ES-I3 (cell line): ENCODE data around the gene NAB1.
"Not testable (repeated sequence)": the region's sequence is repeated elsewhere in the genome, so short reads cannot be mapped to it uniquely, and the experiment has no call there.

ENCODE experiments used
- H3K36me3 ChIP-seq: 2 replicates; pipeline ENCODE4 v1.6.1; 2013; ENCODE audit warnings: mild to moderate bottlenecking, low read length, control low read depth, moderate library complexity; ENCODE audit not compliant: insufficient read depth
- H3K4me1 ChIP-seq: 2 replicates; pipeline ENCODE4 v1.6.1; 2013; ENCODE audit warnings: mild to moderate bottlenecking, control low read depth, low read length; ENCODE audit not compliant: insufficient read depth
- H3K9ac ChIP-seq: 2 replicates; pipeline ENCODE4 v1.6.1; 2013; ENCODE audit warnings: low read depth, mild to moderate bottlenecking, low read length, moderate library complexity
- H3K9me3 ChIP-seq: 2 replicates; pipeline ENCODE4 v1.6.1; 2013; ENCODE audit warnings: mild to moderate bottlenecking, low read length, moderate library complexity; ENCODE audit not compliant: control insufficient read depth, insufficient read depth

NAB1 gene, protein sequence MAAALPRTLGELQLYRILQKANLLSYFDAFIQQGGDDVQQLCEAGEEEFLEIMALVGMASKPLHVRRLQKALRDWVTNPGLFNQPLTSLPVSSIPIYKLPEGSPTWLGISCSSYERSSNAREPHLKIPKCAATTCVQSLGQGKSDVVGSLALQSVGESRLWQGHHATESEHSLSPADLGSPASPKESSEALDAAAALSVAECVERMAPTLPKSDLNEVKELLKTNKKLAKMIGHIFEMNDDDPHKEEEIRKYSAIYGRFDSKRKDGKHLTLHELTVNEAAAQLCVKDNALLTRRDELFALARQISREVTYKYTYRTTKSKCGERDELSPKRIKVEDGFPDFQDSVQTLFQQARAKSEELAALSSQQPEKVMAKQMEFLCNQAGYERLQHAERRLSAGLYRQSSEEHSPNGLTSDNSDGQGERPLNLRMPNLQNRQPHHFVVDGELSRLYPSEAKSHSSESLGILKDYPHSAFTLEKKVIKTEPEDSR

DNA sequence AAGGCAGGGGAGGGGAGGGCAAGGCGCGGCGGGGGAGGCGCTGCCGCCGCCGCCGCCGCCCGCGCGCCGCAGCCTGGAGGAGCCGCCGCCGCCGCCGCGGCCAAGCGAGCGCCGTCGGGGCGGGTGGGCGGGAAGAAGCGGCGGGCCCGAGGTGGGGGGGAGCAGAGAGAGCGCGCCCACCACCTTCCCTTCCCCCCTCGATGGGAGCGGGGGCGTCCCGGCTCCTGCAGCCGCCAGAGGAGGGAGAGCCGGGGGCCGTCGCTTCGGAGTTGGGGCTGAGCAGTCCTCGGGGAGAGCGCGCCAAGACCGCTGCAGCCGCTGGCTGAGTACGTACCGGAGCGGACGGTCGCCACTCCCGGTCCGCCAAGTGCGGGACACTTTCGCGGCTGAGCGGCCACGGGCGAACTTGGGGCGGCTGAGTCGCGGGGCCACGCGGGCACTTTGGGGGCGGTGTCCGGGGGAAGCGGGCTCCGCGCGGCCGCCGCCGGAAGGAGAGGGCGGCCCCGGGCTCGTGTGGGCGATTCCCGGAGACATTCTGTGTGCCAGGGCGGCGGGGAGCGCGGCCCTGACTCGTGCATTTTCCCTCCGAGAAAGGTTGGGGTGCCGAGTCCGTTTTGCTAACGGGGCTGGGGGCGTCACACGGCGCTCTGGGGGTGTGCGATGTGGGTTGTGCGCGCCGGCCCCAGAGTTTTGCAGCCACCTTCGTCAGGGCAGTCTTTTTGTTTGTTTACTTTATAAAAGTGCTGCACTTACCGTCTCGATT, at the start of gene NAB1:
Gene NAB1 (plus strand): TSS at position 49 of the 763 bp plus-strand sequence. CDS start 10,094 bp downstream, outside the sequence.
- Histone ChIP-seq H3K36me3 (no peaks in the 10 kb centered on the region), H3K4me1 (no peaks in the 10 kb centered on the region; the same call in 1 of the 2 replicates), H3K9me3 (no peaks in the 10 kb centered on the region), H3K9ac (peak within 1 kb of the TSS; percentile 90)

DNA sequence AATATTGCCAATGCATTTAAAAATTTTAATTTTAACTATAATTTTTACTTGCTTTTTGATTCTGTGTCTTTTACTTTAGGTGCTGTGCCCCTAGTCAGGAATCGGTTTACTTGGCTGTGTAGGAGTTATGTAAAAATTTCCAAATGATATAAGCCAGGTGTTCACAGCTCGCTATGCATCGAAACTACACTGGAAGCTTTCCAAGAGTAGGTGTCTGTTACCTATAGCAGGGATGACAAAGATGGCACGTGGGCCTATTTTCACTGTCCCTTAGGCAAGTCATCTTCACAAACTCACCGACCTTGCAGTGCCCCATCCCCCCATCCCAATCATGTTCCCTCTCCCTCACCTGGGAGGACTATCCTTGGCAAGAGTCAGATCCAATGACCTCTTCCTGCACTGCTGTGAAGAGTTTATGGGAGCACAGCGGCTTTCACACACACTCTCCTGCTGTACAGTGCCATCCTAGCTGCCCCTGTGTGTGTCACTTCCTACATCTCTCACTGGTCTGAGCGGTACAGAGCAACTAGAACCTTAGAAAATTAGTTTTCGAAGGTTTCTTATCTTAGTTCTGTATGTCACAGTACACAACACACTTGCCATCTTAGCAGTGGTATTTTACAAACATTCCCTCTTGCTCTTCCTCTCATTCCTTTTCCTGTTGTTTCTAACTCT, 49.2 kb upstream of the NAB1 start:
- no peaks in the 10 kb centered on the region for H3K4me1 ChIP-seq
- no peak overlapping the region for H3K9ac ChIP-seq
- no peaks in the 10 kb centered on the region for H3K9me3 ChIP-seq
- H3K36me3 ChIP-seq = no peaks in the 10 kb centered on the region

DNA sequence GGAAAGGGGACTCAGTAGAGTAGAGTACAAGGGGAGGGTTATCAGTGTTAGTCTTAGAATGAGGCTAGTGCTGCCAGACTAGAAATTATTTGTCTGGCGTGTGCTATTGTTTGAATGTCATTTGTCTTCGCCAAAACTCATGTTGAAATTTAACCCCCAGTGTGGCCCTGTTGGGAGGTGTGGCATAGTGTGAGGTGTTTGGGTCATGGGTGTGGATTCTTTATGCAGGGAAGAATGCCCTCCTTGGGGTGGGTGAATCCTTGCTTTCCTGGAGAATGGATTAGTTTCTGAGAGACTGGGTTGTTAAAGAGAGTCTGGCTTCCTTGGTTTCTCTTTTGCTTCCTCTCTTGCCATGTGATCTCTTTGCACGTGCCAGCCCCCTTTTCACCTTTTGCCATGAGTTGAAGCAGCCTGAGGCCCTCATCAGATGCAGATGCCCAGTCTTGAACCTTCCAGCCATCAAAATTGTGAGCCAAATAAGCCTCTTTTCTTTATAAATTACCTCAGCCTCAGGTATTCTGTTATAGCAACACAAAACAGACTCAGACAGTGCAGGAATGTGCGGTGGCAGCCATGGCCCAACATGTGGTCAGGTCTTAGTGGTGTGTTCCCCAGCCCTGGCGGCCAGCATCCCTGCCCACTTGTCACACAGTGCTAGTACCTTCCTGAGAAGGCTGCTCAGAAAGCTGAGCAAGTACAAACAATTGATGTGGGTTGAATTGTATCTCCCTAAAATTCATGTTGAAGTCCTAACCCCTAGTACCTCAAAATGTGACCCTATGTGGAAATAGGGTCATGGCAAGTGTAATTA, 48.4 kb upstream of the NAB1 start:
- Histone ChIP-seq H3K36me3 (no peaks in the 10 kb centered on the region), H3K4me1 (no peaks in the 10 kb centered on the region), H3K9ac (no peak overlapping the region), H3K9me3 (no peaks in the 10 kb centered on the region)

DNA sequence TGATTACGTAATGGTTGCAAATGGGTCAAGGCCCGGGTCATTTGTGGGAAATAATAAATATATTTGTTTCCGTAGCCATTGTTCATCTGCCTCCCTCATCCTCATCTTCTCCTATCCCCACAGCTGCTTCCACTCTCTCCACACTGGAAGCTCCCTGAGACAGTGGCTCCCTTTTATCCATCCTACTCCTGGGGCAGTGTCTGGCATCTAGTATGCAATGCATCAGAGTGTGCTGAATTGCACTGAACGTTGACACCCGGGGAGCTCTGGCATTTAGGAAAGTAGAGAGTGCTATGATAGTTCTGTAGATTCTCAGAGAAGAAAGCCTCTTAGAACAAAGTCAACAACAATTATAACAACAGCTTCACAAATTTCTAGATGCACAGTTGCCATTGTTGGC, 45.5 kb upstream of the NAB1 start:
- no peaks in the 10 kb centered on the region for H3K9me3 ChIP-seq
- H3K9ac ChIP-seq = no peak overlapping the region
- H3K4me1 ChIP-seq = no peaks in the 10 kb centered on the region
- no peaks in the 10 kb centered on the region for H3K36me3 ChIP-seq

DNA sequence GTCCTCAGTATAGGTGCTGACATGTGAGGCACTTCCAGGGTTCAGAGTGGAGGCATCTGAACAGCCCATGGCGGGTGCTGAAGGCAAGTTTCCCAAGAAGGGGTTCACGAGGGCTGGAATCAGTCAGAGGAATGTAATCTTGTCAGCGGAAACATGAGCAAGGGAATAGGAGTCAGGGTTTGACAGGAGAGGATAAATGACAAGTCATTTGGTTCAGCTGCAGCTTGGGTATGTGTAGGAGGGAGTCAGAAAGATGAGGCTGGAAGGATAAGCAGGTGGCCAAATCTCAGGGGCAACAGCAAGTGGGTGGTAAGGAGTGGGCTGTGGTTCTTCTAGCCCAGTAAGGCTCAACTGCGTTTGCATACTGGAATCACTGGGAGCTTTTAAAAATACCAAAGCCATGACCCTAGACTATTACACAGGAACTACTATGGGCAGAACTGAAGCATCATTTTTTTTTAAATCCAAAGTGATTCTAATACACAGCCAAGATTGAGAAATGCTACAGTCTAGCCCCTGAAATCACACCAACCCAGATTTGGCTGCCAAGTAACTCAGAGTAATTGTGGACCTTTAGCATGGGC, 41.8 kb upstream of the NAB1 start:
- Histone ChIP-seq H3K9me3 (peaks cover 2% of the 10 kb centered on the region; the same call in 1 of the 2 replicates), H3K36me3 (no peaks in the 10 kb centered on the region), H3K4me1 (no peaks in the 10 kb centered on the region), H3K9ac (no peak overlapping the region)

DNA sequence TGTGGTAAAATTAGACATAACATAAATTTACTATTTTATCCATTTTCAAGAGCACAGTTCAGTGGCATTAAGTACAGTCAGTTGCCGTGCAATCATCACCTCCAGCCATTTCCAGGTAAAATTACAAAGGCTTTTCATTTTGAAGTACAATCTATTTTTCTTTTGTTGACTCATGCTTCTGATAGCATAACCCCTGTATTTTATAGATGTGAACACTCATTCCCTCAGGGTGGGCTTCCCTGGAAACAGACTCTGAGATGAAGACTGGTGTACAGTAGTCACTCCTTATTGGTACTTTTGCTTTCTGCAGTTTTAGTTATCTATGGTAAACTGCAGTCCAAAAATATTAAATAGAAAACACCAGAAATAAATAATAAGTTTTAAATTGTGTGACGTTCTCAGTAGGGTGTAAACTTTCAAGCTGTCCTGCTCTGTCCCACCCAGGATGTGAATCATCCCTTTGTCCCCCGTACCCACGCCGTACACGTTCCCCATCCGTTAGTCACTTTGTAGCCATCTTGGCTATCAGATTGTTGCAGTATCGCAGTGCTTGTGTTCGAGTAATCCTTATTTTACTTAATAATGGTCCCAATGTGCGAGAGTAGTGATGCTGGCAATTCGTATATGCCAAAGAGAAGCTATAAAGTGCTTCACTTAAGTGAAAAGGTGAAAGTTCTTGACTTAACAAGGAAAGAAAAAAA, 41.1 kb upstream of the NAB1 start:
- Histone ChIP-seq H3K36me3 (no peaks in the 10 kb centered on the region), H3K4me1 (no peaks in the 10 kb centered on the region), H3K9me3 (peaks cover 2% of the 10 kb centered on the region; the same call in 1 of the 2 replicates), H3K9ac (no peak overlapping the region)

DNA sequence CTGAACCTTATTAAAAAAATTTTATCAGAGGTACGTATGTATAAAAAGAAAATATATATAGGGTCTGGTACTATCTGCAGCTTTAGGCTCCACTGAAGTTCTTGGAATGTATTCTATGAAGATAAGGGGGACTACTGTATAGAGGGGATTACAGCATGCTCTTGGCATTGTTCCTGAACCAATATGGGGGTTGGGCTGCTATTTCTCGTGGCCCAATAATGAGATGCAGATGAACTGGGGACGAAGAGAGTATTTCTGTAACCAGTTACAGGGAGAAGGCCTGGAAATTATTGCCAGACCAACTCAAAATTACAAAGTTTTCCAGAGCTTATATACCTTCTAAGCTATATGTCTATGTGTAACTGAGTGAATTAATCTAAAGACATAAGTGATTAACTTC, 40.0 kb upstream of the NAB1 start:
- H3K36me3 ChIP-seq, H3K4me1 ChIP-seq, H3K9me3 ChIP-seq, H3K9ac ChIP-seq: not testable (repeated sequence)

DNA sequence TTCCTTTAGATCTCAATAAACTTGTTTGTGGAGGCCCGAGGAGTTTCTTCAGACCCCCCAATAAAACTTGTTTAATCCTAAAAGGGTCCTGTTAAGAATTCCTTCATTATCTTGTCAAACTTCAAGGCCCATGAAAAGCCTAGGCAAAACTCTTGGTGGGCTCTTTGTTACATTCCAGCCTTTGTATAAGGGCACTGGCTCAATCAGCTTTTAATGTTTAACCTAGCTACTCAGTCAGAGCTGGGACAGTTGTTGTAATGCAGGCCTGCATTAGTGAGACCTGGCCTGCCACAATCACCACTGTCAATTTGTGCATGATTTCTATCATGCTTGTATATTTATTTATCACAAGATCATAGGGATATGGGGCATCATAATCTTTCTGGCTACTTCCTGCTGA, 39.5 kb upstream of the NAB1 start:
- not testable (repeated sequence) for H3K9ac ChIP-seq, H3K4me1 ChIP-seq, H3K9me3 ChIP-seq, H3K36me3 ChIP-seq

DNA sequence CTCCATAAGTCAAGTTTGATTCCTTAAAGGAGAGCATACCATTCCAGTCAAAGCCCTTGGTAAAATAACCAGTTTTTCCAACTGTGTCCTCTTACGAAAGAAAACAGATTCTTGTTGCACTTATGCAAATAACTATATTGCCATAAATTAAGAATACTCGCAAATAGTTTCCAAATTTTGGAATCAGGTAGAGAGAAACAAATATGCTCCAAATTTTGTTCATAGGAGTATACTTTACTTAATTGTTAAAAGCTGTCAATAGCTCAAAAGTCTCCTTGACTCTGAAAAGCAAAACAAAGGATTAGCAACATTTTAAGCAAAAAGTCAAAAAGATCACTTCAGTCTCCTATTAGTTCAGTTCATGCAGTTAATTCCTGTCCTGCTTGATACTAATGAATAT, 38.4 kb upstream of the NAB1 start:
- not testable (repeated sequence) for H3K9ac ChIP-seq, H3K4me1 ChIP-seq, H3K36me3 ChIP-seq, H3K9me3 ChIP-seq

DNA sequence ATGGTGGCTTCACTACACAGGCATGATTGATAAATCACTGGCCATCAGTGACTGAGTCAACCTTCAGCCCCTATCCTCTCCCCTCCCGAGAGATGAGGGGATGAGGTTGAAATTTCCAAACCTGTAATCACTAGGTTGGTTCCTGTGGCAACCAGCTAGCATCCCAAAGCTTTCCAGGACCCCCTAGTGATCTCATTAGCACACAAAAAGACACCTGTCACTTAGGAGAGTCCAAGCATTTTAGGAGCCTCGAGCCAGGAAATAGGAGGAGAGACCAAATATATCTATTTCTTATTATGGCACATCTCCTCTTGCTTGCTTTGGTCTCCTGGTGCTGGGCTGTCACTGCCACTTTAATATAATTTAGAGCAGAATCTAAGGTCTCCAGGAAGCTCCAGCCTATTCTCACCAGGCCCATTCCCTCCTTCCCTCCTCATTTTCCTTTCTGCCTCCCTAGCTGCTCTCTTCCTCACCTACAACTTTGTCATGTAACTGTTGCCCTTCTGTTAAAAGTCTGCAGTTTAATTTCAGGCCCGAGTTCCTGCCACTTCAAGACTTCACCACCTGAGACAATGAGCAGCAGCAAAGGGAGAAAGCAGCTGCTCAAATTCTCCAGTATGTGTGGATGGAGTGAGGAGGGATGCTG, 33.2 kb upstream of the NAB1 start:
- Histone ChIP-seq H3K36me3 (no peaks in the 10 kb centered on the region), H3K4me1 (peaks cover 2% of the 10 kb centered on the region; the same call in 1 of the 2 replicates), H3K9ac (no peak overlapping the region), H3K9me3 (peaks cover 2% of the 10 kb centered on the region; the same call in 1 of the 2 replicates)

DNA sequence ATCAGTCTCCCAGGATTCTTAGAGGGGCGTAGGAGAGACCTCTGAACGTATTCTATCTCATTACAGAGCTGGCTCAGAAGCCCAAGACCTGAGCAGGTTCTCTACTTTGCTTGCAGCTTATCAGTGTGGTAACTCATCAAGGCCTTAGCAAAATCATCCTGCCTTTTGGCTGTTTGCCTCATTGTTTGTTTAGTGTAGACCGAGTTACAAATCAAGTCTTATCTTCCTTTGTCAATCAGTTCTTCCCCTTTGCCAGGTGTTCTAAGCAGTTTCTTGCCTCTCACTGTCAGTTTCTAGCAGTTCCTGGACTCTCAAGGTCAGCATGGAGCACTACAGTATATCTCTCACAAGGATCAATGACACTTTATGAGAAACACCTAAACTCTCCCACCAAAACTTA, 30.9 kb upstream of the NAB1 start:
- H3K36me3 ChIP-seq = no peaks in the 10 kb centered on the region
- no peaks in the 10 kb centered on the region for H3K9me3 ChIP-seq
- no peak overlapping the region for H3K9ac ChIP-seq
- peaks cover 2% of the 10 kb centered on the region; the same call in 1 of the 2 replicates for H3K4me1 ChIP-seq

DNA sequence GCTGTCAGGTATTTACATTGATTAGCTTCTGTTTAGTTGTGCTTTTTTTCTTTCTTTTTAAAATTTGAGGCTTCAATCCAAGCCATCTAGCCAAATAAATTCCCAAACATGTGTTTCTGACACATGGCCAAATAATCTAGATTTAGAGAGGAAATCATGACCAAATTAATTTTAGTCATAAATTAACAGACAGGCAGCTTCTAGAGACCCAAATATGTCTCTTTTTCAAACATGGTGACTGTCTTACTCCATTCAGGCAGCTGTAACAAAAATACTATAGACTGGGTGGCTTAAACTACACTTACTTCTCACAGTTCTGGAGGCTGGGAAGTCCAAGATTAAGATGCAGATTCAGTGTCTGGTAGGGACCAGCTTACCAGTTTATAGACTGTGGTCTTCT, 23.2 kb upstream of the NAB1 start:
- Histone ChIP-seq H3K9ac (no peak overlapping the region), H3K4me1 (no peaks in the 10 kb centered on the region), H3K36me3 (no peaks in the 10 kb centered on the region), H3K9me3 (no peaks in the 10 kb centered on the region)
